Smooth muscle cell (in vitro differentiated cells): ENCODE data around the gene SLC16A4. TPM values are rescaled to one million over a fixed set of nuclear protein-coding genes. Genes with fewer than 3 reads are reported as not detected.
A peak's percentile ranks its signal among the peaks of the same experiment; 100 is the strongest.

Experiments
- DNase-seq: peaks from one replicate; lab custom pipeline; 2025; ENCODE audit not compliant: unreplicated experiment; lab: John Stamatoyannopoulos, UW
- H2AFZ ChIP-seq: fragments of 200-600 bp; sonication (generic); 2 replicates; pipeline ENCODE4 v1.6.0; 2016; ENCODE audit warnings: antibody characterized with exemption, low read depth, mild to moderate bottlenecking
- H3F3A ChIP-seq: fragments of 200-600 bp; sonication (generic); 2 replicates; pipeline ENCODE4 v1.6.0; 2017; ENCODE audit warnings: antibody characterized with exemption, low read depth
- H3K27ac ChIP-seq: fragments of 200-600 bp; sonication (generic); 2 replicates; pipeline ENCODE4 v1.5.1; 2016; ENCODE audit warnings: low read depth, mild to moderate bottlenecking
- H3K27me3 ChIP-seq: fragments of 200-600 bp; sonication (generic); 2 replicates; pipeline ENCODE4 v1.6.1; 2016; ENCODE audit warnings: low read depth, mild to moderate bottlenecking
- H3K36me3 ChIP-seq: fragments of 200-600 bp; sonication (generic); 2 replicates; pipeline ENCODE4 v1.5.1; 2016; ENCODE audit warnings: low read depth
- H3K4me1 ChIP-seq: fragments of 200-600 bp; sonication (generic); 2 replicates; pipeline ENCODE4 v1.5.1; 2016; ENCODE audit warnings: low read depth
- H3K4me2 ChIP-seq: fragments of 200-600 bp; sonication (generic); 2 replicates; pipeline ENCODE4 v1.6.0; 2016; ENCODE audit warnings: mild to moderate bottlenecking
- H3K4me3 ChIP-seq: fragments of 200-600 bp; sonication (generic); 2 replicates; pipeline ENCODE4 v1.5.1; 2016; ENCODE audit warnings: mild to moderate bottlenecking
- H3K79me2 ChIP-seq: fragments of 200-600 bp; sonication (generic); 2 replicates; pipeline ENCODE4 v1.6.0; 2016; ENCODE audit warnings: low read depth, mild to moderate bottlenecking
- H3K9ac ChIP-seq: fragments of 200-600 bp; sonication (generic); 2 replicates; pipeline ENCODE4 v1.6.0; 2016; ENCODE audit warnings: low read depth
- H3K9me3 ChIP-seq: fragments of 200-600 bp; sonication (generic); replicated peaks from 2 replicates; pipeline ENCODE4 v1.5.1; 2016; ENCODE audit warnings: low read depth
- H4K20me1 ChIP-seq: fragments of 200-600 bp; sonication (generic); 2 replicates; pipeline ENCODE4 v1.6.0; 2016; ENCODE audit warnings: low read depth
- CTCF ChIP-seq: fragments of 200-600 bp; sonication (generic); IDR thresholded peaks from 2 replicates; pipeline ENCODE4 v1.5.1; 2017; ENCODE audit warnings: borderline replicate concordance, mild to moderate bottlenecking, antibody characterized with exemption; ENCODE audit not compliant: insufficient read depth, poor library complexity, severe bottlenecking
- WGBS: methylation state at CpG from one replicate; pipeline ENCODE4 v1.1.7; 2016; ENCODE audit warnings: low lambda C conversion rate; 5-methylcytosine and 5-hydroxymethylcytosine counted together
- polyA plus RNA-seq: library from polyadenylated mRNA; unstranded; fragments of >200 nt; fragmentation: Nextera tagmentation; extraction: Ambion mirVana; gene quantifications from 2 replicates; pipeline ENCODE4 v1.2.1, GENCODE V29; 2016
- total RNA-seq: library from RNA; depleted of rRNA; stranded (reverse); fragments of >200 nt; gene quantifications from 2 replicates; pipeline ENCODE4 v1.2.3, GENCODE V29; 2014

The SLC16A4 gene
- total and polyA plus RNA-seq, 2 experiments from 2014 or later, result 6.5 to 11.6 TPM

GRCh38 chr1:110370827-110371226 lies 20.0 kb downstream of the SLC16A4 start:
- peaks cover 18% of the 10 kb centered on the region for H3K79me2 ChIP-seq
- H3K4me3 ChIP-seq, result no peak overlapping the region
- no peaks in the 10 kb centered on the region for H4K20me1 ChIP-seq
- peak overlapping the region; percentile 30 for H3K4me2 ChIP-seq
- no peaks in the 10 kb centered on the region for H3K4me1 ChIP-seq
- no peaks in the 10 kb centered on the region for H3K9me3 ChIP-seq
- no peak for TF ChIP-seq CTCF
- WGBS, result 14% methylated on average over 1 of the region's 1 CpG
- H3K9ac ChIP-seq, result no peak overlapping the region
- no peak for DNase-seq
- peak overlapping the region; percentile 51 for H3K27ac ChIP-seq
- no peak overlapping the region for H2AFZ ChIP-seq
- peaks cover 5% of the 10 kb centered on the region for H3K36me3 ChIP-seq
- no peaks in the 10 kb centered on the region for H3F3A ChIP-seq
- H3K27me3 ChIP-seq, result no peaks in the 10 kb centered on the region

- no peaks in the 10 kb centered on the region for H3K9me3 ChIP-seq
- H3K27ac ChIP-seq, result no peak overlapping the region
- no peaks in the 10 kb centered on the region for H3K4me1 ChIP-seq
- no peak for DNase-seq
- TF ChIP-seq CTCF, result no peak
- 96% methylated on average over 3 of the region's 3 CpGs for WGBS
- peaks cover 40% of the 10 kb centered on the region for H3K79me2 ChIP-seq
- no peaks in the 10 kb centered on the region for H3K27me3 ChIP-seq
- peaks cover 4% of the 10 kb centered on the region for H3K36me3 ChIP-seq
- no peak overlapping the region for H3K4me2 ChIP-seq
- H3F3A ChIP-seq, result no peaks in the 10 kb centered on the region
- no peak overlapping the region for H3K4me3 ChIP-seq
- no peak overlapping the region for H2AFZ ChIP-seq
- no peak overlapping the region for H3K9ac ChIP-seq
- H4K20me1 ChIP-seq, result peaks cover 3% of the 10 kb centered on the region
Measured at GRCh38 chr1:110364221-110364620, 26.6 kb downstream of the SLC16A4 start.

- TF ChIP-seq CTCF, result no peak
- Histone ChIP-seq H3K4me1 (no peaks in the 10 kb centered on the region), H3K79me2 (peaks cover 57% of the 10 kb centered on the region), H4K20me1 (peaks cover 13% of the 10 kb centered on the region), H3K4me3 (no peak overlapping the region), H3K9me3 (no peaks in the 10 kb centered on the region), H3K27me3 (no peaks in the 10 kb centered on the region), H3K4me2 (no peak overlapping the region), H3K27ac (no peak overlapping the region), H3K9ac (no peak overlapping the region), H2AFZ (no peak overlapping the region), H3F3A (no peaks in the 10 kb centered on the region), H3K36me3 (peaks cover 4% of the 10 kb centered on the region)
- DNase-seq, result no peak
- 100% methylated on average over 1 of the region's 1 CpG for WGBS
Measured at GRCh38 chr1:110361856-110362255, 29.0 kb downstream of the SLC16A4 start.

- Histone ChIP-seq H3K27me3 (no peaks in the 10 kb centered on the region), H3K9ac (no peak overlapping the region), H4K20me1 (peaks cover 23% of the 10 kb centered on the region), H3K4me3 (no peak overlapping the region), H3K9me3 (no peaks in the 10 kb centered on the region), H3K4me2 (no peak overlapping the region), H2AFZ (no peak overlapping the region), H3K36me3 (peaks cover 10% of the 10 kb centered on the region), H3F3A (no peaks in the 10 kb centered on the region), H3K79me2 (peaks cover 58% of the 10 kb centered on the region), H3K4me1 (no peaks in the 10 kb centered on the region), H3K27ac (no peak overlapping the region)
- no peak for TF ChIP-seq CTCF
- WGBS, result 97% methylated on average over 2 of the region's 2 CpGs
- no peak for DNase-seq
Measured at GRCh38 chr1:110360431-110360830, 30.4 kb downstream of the SLC16A4 start.
